Uterus (tissue), 2 donors: Measurements from ENCODE around the gene ATF1.

Source experiments
- POLR2A ChIP-seq, 2 donors: fragments of 450-650 bp; IDR thresholded peaks; one replicate each; pipeline ENCODE4 v1.6.1; 2016; ENCODE audit warnings: antibody characterized with exemption in 2 of 2, mild to moderate bottlenecking in 1 of 2, moderate library complexity in 1 of 2
- TF ChIP-seq, protein P1 (sequence below), 4 experiments: fragments of 200-600 bp in 2 of 4; fragments of 450-650 bp in 2 of 4; sonication (generic) in 2 of 4; IDR thresholded peaks; one replicate each; pipeline ENCODE4 v1.5.1; 2016 to 2019; ENCODE audit warnings: antibody characterized with exemption in 4 of 4, mild to moderate bottlenecking in 2 of 4, moderate library complexity in 1 of 4

DNA sequence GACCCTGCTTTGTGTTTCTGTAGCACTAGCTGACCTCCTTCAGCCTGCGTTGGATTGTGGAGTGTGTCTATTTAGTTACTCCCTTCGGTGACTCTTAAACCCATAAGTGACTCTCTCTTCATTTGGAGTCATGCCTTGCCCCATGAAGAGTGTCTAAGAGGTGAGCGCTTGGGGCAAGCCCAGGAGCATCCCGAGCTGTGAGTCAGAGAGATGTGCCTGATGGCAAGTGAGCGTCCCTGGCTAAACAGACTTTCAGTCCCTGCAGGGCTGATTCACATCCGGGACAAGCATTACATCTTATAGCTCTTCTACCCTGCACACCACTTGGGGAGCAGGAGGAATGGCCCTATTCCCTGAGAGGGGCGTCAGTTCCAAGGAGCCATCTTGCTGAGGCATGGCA is 24.3 kb upstream of the ATF1 start:
- TF ChIP-seq, protein P1, sequence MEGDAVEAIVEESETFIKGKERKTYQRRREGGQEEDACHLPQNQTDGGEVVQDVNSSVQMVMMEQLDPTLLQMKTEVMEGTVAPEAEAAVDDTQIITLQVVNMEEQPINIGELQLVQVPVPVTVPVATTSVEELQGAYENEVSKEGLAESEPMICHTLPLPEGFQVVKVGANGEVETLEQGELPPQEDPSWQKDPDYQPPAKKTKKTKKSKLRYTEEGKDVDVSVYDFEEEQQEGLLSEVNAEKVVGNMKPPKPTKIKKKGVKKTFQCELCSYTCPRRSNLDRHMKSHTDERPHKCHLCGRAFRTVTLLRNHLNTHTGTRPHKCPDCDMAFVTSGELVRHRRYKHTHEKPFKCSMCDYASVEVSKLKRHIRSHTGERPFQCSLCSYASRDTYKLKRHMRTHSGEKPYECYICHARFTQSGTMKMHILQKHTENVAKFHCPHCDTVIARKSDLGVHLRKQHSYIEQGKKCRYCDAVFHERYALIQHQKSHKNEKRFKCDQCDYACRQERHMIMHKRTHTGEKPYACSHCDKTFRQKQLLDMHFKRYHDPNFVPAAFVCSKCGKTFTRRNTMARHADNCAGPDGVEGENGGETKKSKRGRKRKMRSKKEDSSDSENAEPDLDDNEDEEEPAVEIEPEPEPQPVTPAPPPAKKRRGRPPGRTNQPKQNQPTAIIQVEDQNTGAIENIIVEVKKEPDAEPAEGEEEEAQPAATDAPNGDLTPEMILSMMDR (IDR thresholded peaks at IDR 0.05) = no peak
- no peak for TF ChIP-seq POLR2A (IDR thresholded peaks at IDR 0.05)
